ENCODE measurements around the gene ST3GAL4. TPM values are rescaled to one million over a fixed set of nuclear protein-coding genes. Genes with fewer than 3 reads are reported as not detected.

ST3GAL4 gene
- total RNA-seq, 6 experiments from 2014 or later, result 7.0 to 25.6 (median 17.5) TPM

- TF ChIP-seq CTCF (IDR thresholded peaks at IDR 0.05) (no peak), POLR2A (IDR thresholded peaks at IDR 0.05) (no peak)
- no peak for DNase-seq
- Histone ChIP-seq H3K27ac (peak overlapping the region in 1 of 3 donors; percentile 12), H3K9me3 (no peaks in the 10 kb centered on the region), H3K4me3 (no peak overlapping the region), H3K27me3 (no peaks in the 10 kb centered on the region), H3K36me3 (no peaks in the 10 kb centered on the region), H3K4me1 (no peaks in the 10 kb centered on the region)
- intact Hi-C loops (cut with DNase I), result loop anchor here in 1 of 2 donors (10.0 kb wide), 1 partner anchor 155 kb away; no protein-coding TSS in a partner anchor
- ATAC-seq, result no peak
- WGBS (ENCODE audit: insufficient coverage, low coverage, low lambda C conversion rate, missing lambda C conversion rate), result no CpG with 5 or more reads among the region's 5 CpGs
Measured at GRCh38 chr11:126319374-126319740, 36.1 kb upstream of the ST3GAL4 start.

GRCh38 chr11:126322996-126323395 is 32.5 kb upstream of the ST3GAL4 start:
- WGBS (ENCODE audit: insufficient coverage, low coverage, low lambda C conversion rate, missing lambda C conversion rate), result 100% methylated on average over 2 of the region's 3 CpGs
- Histone ChIP-seq H3K27ac (no peak overlapping the region), H3K4me3 (no peak overlapping the region), H3K9me3 (no peaks in the 10 kb centered on the region), H3K27me3 (no peaks in the 10 kb centered on the region), H3K4me1 (peaks cover 0 to 8% (median 2%) of the 10 kb centered on the region in 4 donors), H3K36me3 (no peaks in the 10 kb centered on the region)
- no peak for DNase-seq
- intact Hi-C loops (cut with DNase I), result no loop called here
- ATAC-seq, result no peak
- TF ChIP-seq CTCF (IDR thresholded peaks at IDR 0.05) (no peak), POLR2A (IDR thresholded peaks at IDR 0.05) (no peak)

- Histone ChIP-seq H3K27me3 (no peaks in the 10 kb centered on the region), H3K36me3 (peaks cover 0 to 9% (median 2%) of the 10 kb centered on the region in 4 donors), H3K27ac (peak overlapping the region; percentile 75 to 97 (median 90)), H3K4me1 (peaks cover 0 to 31% (median 9%) of the 10 kb centered on the region in 4 donors), H3K4me3 (peak overlapping the region; percentile 48 to 79 (median 55)), H3K9me3 (no peaks in the 10 kb centered on the region)
- TF ChIP-seq POLR2A (IDR thresholded peaks at IDR 0.05) (peak; percentile 44), CTCF (IDR thresholded peaks at IDR 0.05) (no peak)
- DNase-seq (peak; percentile 83 to 91 (median 91)), ATAC-seq (peak; percentile 67 to 84 (median 74))
- 18% methylated on average over 12 of the region's 17 CpGs for WGBS (ENCODE audit: insufficient coverage, low coverage, low lambda C conversion rate, missing lambda C conversion rate)
- intact Hi-C loops (cut with DNase I), result no loop called here
Measured at GRCh38 chr11:126327281-126328000, 28.0 kb upstream of the ST3GAL4 start.

- ATAC-seq, result peak; percentile 2 to 39 (median 30)
- Histone ChIP-seq H3K36me3 (peaks cover 0 to 9% (median 2%) of the 10 kb centered on the region in 4 donors), H3K4me3 (peak overlapping the region; percentile 48 to 79 (median 55)), H3K9me3 (no peaks in the 10 kb centered on the region), H3K27ac (peak overlapping the region; percentile 70 to 97 (median 90)), H3K4me1 (peaks cover 0 to 36% (median 10%) of the 10 kb centered on the region in 4 donors), H3K27me3 (no peaks in the 10 kb centered on the region)
- TF ChIP-seq POLR2A (IDR thresholded peaks at IDR 0.05), result no peak
- TF ChIP-seq CTCF (IDR thresholded peaks at IDR 0.05), result no peak
- intact Hi-C loops (cut with DNase I), result no loop called here
- WGBS (ENCODE audit: insufficient coverage, low coverage, low lambda C conversion rate, missing lambda C conversion rate), result 44% methylated on average over 5 of the region's 20 CpGs
- peak in 1 of 3 donors; percentile 62 for DNase-seq
Measured at GRCh38 chr11:126328001-126328390, 27.5 kb upstream of the ST3GAL4 start.

Data from right lobe of liver (tissue), 6 donors.